Stomach (tissue), 9 donors: ENCODE results near the gene GUK1. TPM values are rescaled to one million over a fixed set of nuclear protein-coding genes. Genes with fewer than 3 reads are reported as not detected.
A peak's percentile ranks its signal among the peaks of the same experiment; 100 is the strongest.

ENCODE experiments used
- DNase-seq, 2 donors: peaks; one replicate each; pipeline versions ENCODE4 v3.0.0 to v3.0.0-alpha.2; 2013 to 2019
- H3K27ac ChIP-seq, 5 donors: fragments of 200-600 bp in 4 of 5; sonication (generic) in 4 of 5; one replicate each; pipeline ENCODE4 v1.5.1; 2013 to 2019; ENCODE audit warnings: mild to moderate bottlenecking in 1 of 5, moderate library complexity in 1 of 5
- H3K27me3 ChIP-seq, 3 donors: fragments of 200-600 bp; sonication (generic); one replicate each; pipeline ENCODE4 v1.5.1; 2017 to 2019; ENCODE audit warnings: mixed run types in 1 of 3
- H3K36me3 ChIP-seq, 4 donors: fragments of 200-600 bp; sonication (generic); 1 replicate in 3 of 4; 2 replicates in 1 of 4; pipeline ENCODE4 v1.5.1; 2016 to 2019
- H3K4me1 ChIP-seq, 4 donors: fragments of 200-600 bp; sonication (generic); one replicate each; pipeline ENCODE4 v1.5.1; 2016 to 2019
- H3K4me3 ChIP-seq, 4 donors: fragments of 200-600 bp; sonication (generic) in 3 of 4; one replicate each; pipeline ENCODE4 v1.5.1; 2016 to 2019; ENCODE audit warnings: mild to moderate bottlenecking in 1 of 4
- H3K9me3 ChIP-seq, 4 donors: fragments of 200-600 bp; sonication (generic); one replicate each; pipeline ENCODE4 v1.5.1; 2016 to 2019
- CTCF ChIP-seq, 7 experiments: fragments of 450-650 bp in 4 of 7; fragments of 200-600 bp in 3 of 7; sonication (generic) in 3 of 7; IDR thresholded peaks; one replicate each; pipeline ENCODE4 v1.5.1; 2016 to 2019; ENCODE audit warnings: antibody characterized with exemption in 7 of 7, control low read depth in 2 of 7, mild to moderate bottlenecking in 1 of 7
- EP300 ChIP-seq: sonication (generic); formaldehyde crosslinking; IDR thresholded peaks from one replicate; pipeline ENCODE4 v1.6.1; 2017; ENCODE audit warnings: antibody characterized with exemption
- POLR2A ChIP-seq, 4 donors: fragments of 450-650 bp; IDR thresholded peaks; one replicate each; pipeline ENCODE4 v1.6.1; 2016; ENCODE audit warnings: antibody characterized with exemption in 4 of 4, control low read depth in 2 of 4, mild to moderate bottlenecking in 1 of 4, moderate library complexity in 1 of 4
- POLR2AphosphoS5 ChIP-seq, 3 donors: sonication (generic); formaldehyde crosslinking; IDR thresholded peaks; one replicate each; pipeline ENCODE4 v1.6.1; 2016; ENCODE audit warnings: antibody characterized with exemption in 3 of 3
- WGBS, 5 donors: extraction: QIAGEN DNeasy Blood & Tissue Kit in 3 of 5; methylation state at CpG; one replicate each; pipeline versions ENCODE4 v1.1.5 to v1.1.7; 2013 to 2018; 5-methylcytosine and 5-hydroxymethylcytosine counted together
- intact Hi-C: fragments of 100-400 bp; cut with DNase I; formaldehyde crosslinking; loops from one replicate; pipeline ENCODE4 v1.15.1; 2023; ENCODE audit warnings: low total_unique reads
- polyA plus RNA-seq, 3 donors: library from polyadenylated mRNA; stranded (reverse); fragments of 200-250 nt; gene quantifications; one replicate each; pipeline ENCODE4 v1.2.3, GENCODE V29; 2013
- total RNA-seq, 5 donors: library from RNA; depleted of rRNA; stranded (reverse); fragments of >200 nt; gene quantifications; one replicate each; pipeline versions ENCODE4 v1.1.0 to v1.2.3, GENCODE V29; 2014 to 2016
- donor health status: healthy with polysubstance abuse.
- donor health status: Bipolar disorder and iron deficiency.
- donor health status: healthy.

The GUK1 gene
- total and polyA plus RNA-seq, 8 donors: 179 to 613 (median 282) TPM

GRCh38 chr1:228091084-228091483 is 49.0 kb upstream of the GUK1 start:
- Histone ChIP-seq H3K27me3 (no peaks in the 10 kb centered on the region), H3K9me3 (peaks cover 0 to 13% (median 8%) of the 10 kb centered on the region in 4 donors), H3K4me1 (peaks cover 68 to 87% (median 84%) of the 10 kb centered on the region in 4 donors), H3K27ac (no peak overlapping the region), H3K4me3 (peak overlapping the region in 1 of 4 donors; percentile 16), H3K36me3 (peaks cover under 1 to 45% (median 20%) of the 10 kb centered on the region in 4 donors)
- WGBS, 5 donors: 34 to 58% (median 49%) methylated on average over 4 of the region's 4 CpGs
- no peak for DNase-seq
- TF ChIP-seq POLR2A (IDR thresholded peaks at IDR 0.05): no peak
- TF ChIP-seq EP300: no peak
- no peak for TF ChIP-seq POLR2AphosphoS5 (IDR thresholded peaks at IDR 0.05)
- no peak for TF ChIP-seq CTCF (IDR thresholded peaks at IDR 0.05)
- intact Hi-C loops: loop anchor here (10.0 kb wide), 1 partner anchor 54 kb away; the partner anchor contains the start of genes GJC2 and GUK1

GRCh38 chr1:228092342-228093049 is 47.6 kb upstream of the GUK1 start:
- H3K27ac ChIP-seq: no peak overlapping the region
- H3K27me3 ChIP-seq: no peaks in the 10 kb centered on the region
- intact Hi-C loops: loop anchor here (10.0 kb wide), 1 partner anchor 52 kb away; the partner anchor contains the start of genes GJC2 and GUK1
- no peak for TF ChIP-seq CTCF (IDR thresholded peaks at IDR 0.05)
- no peak for TF ChIP-seq EP300
- TF ChIP-seq POLR2A (IDR thresholded peaks at IDR 0.05): no peak
- no peak for TF ChIP-seq POLR2AphosphoS5 (IDR thresholded peaks at IDR 0.05)
- no peak overlapping the region for H3K4me3 ChIP-seq
- H3K36me3 ChIP-seq: peaks cover 14 to 60% (median 34%) of the 10 kb centered on the region in 4 donors
- peak in 1 of 2 donors; percentile 13 for DNase-seq
- H3K4me1 ChIP-seq: peaks cover 54 to 87% (median 84%) of the 10 kb centered on the region in 4 donors
- 77 to 85% (median 80%) methylated on average over 11 of the region's 11 CpGs for WGBS, 5 donors
- peaks cover 0 to 13% (median 8%) of the 10 kb centered on the region in 4 donors for H3K9me3 ChIP-seq

- intact Hi-C loops: loop anchor here (10.0 kb wide), 1 partner anchor 52 kb away; the partner anchor contains the start of genes GJC2 and GUK1
- peaks cover 46 to 85% (median 78%) of the 10 kb centered on the region in 4 donors for H3K4me1 ChIP-seq
- DNase-seq: peak in 1 of 2 donors; percentile 21
- H3K4me3 ChIP-seq: no peak overlapping the region
- WGBS, 5 donors: 87 to 89% (median 88%) methylated on average over 20 of the region's 20 CpGs
- peaks cover 0 to 13% (median 8%) of the 10 kb centered on the region in 4 donors for H3K9me3 ChIP-seq
- H3K36me3 ChIP-seq: peaks cover 22 to 67% (median 40%) of the 10 kb centered on the region in 4 donors
- no peaks in the 10 kb centered on the region for H3K27me3 ChIP-seq
- TF ChIP-seq POLR2A (IDR thresholded peaks at IDR 0.05): no peak
- H3K27ac ChIP-seq: no peak overlapping the region
Measured at GRCh38 chr1:228093050-228093906, 46.8 kb upstream of the GUK1 start.

DNA sequence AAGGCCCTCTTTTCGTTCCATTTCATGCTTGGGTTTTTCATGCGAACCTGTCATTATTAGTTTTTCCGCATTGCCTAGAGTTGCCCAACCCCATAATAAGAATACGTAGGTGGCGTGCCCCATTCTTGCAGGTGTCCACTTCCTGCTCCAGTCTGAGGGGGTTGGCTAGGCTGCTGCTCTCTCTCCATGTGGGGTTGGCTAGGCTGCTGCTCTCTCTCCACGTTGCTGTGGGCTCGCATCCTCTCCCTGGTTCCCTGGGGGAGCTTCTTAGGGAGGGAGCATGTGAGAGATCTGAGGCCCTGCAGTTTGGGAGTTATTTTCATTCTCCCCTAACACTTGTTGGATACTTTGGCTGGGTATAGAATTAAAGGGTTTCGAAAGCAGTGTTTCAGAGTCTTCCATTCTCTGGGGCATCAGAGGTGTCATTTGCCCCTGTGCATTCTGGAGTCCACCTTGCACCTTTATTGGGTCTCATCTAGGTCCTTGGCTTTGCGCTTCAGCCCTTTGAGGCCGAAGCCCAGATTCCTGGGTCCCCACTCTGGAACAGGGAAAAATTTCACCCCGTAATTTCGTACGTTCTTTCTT is 45.6 kb upstream of the GUK1 start:
- peaks cover 33 to 77% (median 67%) of the 10 kb centered on the region in 4 donors for H3K4me1 ChIP-seq
- H3K9me3 ChIP-seq: peaks cover 0 to 13% (median 8%) of the 10 kb centered on the region in 4 donors
- H3K27me3 ChIP-seq: no peaks in the 10 kb centered on the region
- WGBS, 5 donors: 87 to 98% (median 89%) methylated on average over 13 of the region's 13 CpGs
- DNase-seq: peak in 1 of 2 donors; percentile 5
- TF ChIP-seq POLR2AphosphoS5 (IDR thresholded peaks at IDR 0.05) (no peak), POLR2A (IDR thresholded peaks at IDR 0.05) (no peak), CTCF (IDR thresholded peaks at IDR 0.05) (no peak)
- H3K4me3 ChIP-seq: no peak overlapping the region
- intact Hi-C loops: loop anchor here (10.0 kb wide), 1 partner anchor 50 kb away; the partner anchor contains the start of genes GJC2 and GUK1
- H3K27ac ChIP-seq: no peak overlapping the region
- H3K36me3 ChIP-seq: peaks cover 35 to 70% (median 45%) of the 10 kb centered on the region in 4 donors
